ENCODE data around the gene BRINP2.

BRINP2 gene

GRCh38 chr1:177282976-177283375 is 112.2 kb downstream of the BRINP2 start:
- H4K8ac ChIP-seq (ENCODE audit: low read depth, low read length) = no peak overlapping the region
- H4K5ac ChIP-seq (ENCODE audit: low read length) = no peak overlapping the region
- no peak overlapping the region for H3K4ac ChIP-seq (ENCODE audit: low read depth, low read length)
- H3K56ac ChIP-seq (ENCODE audit: low read length) = no peak overlapping the region
- no peak overlapping the region for H3K27ac ChIP-seq (ENCODE audit: low read depth, low read length)
- H3K27me3 ChIP-seq (ENCODE audit: insufficient read depth, low read length, poor library complexity) = no peaks in the 10 kb centered on the region
- no peaks in the 10 kb centered on the region for H3K4me1 ChIP-seq (ENCODE audit: control insufficient read depth, low read depth, low read length)
- H3K4me3 ChIP-seq (ENCODE audit: low read length) = no peak overlapping the region
- no peak overlapping the region for H3K4me2 ChIP-seq (ENCODE audit: low read length)
- no peak overlapping the region for H2BK15ac ChIP-seq (replicated peaks; ENCODE audit: low read depth)
- no peaks in the 10 kb centered on the region for H3K79me1 ChIP-seq (ENCODE audit: low read length)
- no peak overlapping the region for H3K23ac ChIP-seq (ENCODE audit: low read length)
- DNase-seq = no peak
- H2BK5ac ChIP-seq (ENCODE audit: low read length) = no peak overlapping the region
- no CpG with 5 or more reads among the region's 1 CpG for WGBS (ENCODE audit: extremely low coverage, insufficient coverage, low lambda C conversion rate)
- no peaks in the 10 kb centered on the region for H3K36me3 ChIP-seq (ENCODE audit: control insufficient read depth, insufficient read depth, low read length)
- no peak overlapping the region for H2BK120ac ChIP-seq (ENCODE audit: low read depth, low read length)
- H3K79me2 ChIP-seq (ENCODE audit: control insufficient read depth, insufficient read depth, low read length) = no peaks in the 10 kb centered on the region
- no peak overlapping the region for H3K9ac ChIP-seq (ENCODE audit: low read length)
- H2AK5ac ChIP-seq (ENCODE audit: low read length) = no peak overlapping the region
- no peak overlapping the region for H3K18ac ChIP-seq (ENCODE audit: low read length)

GRCh38 chr1:177283380-177283779 is 112.6 kb downstream of the BRINP2 start:
- H4K8ac ChIP-seq (ENCODE audit: low read depth, low read length) = no peak overlapping the region
- WGBS (ENCODE audit: extremely low coverage, insufficient coverage, low lambda C conversion rate) = no CpG with 5 or more reads among the region's 2 CpGs
- H3K4ac ChIP-seq (ENCODE audit: low read depth, low read length) = no peak overlapping the region
- H2BK120ac ChIP-seq (ENCODE audit: low read depth, low read length) = no peak overlapping the region
- H2BK15ac ChIP-seq (replicated peaks; ENCODE audit: low read depth) = no peak overlapping the region
- H3K9ac ChIP-seq (ENCODE audit: low read length) = no peak overlapping the region
- no peak overlapping the region for H3K18ac ChIP-seq (ENCODE audit: low read length)
- no peak overlapping the region for H2AK5ac ChIP-seq (ENCODE audit: low read length)
- DNase-seq = no peak
- no peaks in the 10 kb centered on the region for H3K79me2 ChIP-seq (ENCODE audit: control insufficient read depth, insufficient read depth, low read length)
- no peak overlapping the region for H3K4me2 ChIP-seq (ENCODE audit: low read length)
- H4K5ac ChIP-seq (ENCODE audit: low read length) = no peak overlapping the region
- H2BK5ac ChIP-seq (ENCODE audit: low read length) = no peak overlapping the region
- no peaks in the 10 kb centered on the region for H3K27me3 ChIP-seq (ENCODE audit: insufficient read depth, low read length, poor library complexity)
- H3K27ac ChIP-seq (ENCODE audit: low read depth, low read length) = no peak overlapping the region
- no peak overlapping the region for H3K4me3 ChIP-seq (ENCODE audit: low read length)
- H3K79me1 ChIP-seq (ENCODE audit: low read length) = no peaks in the 10 kb centered on the region
- no peak overlapping the region for H3K56ac ChIP-seq (ENCODE audit: low read length)
- no peaks in the 10 kb centered on the region for H3K36me3 ChIP-seq (ENCODE audit: control insufficient read depth, insufficient read depth, low read length)
- no peak overlapping the region for H3K23ac ChIP-seq (ENCODE audit: low read length)
- no peaks in the 10 kb centered on the region for H3K4me1 ChIP-seq (ENCODE audit: control insufficient read depth, low read depth, low read length)

- Histone ChIP-seq H2AK5ac (ENCODE audit: low read length) (no peak overlapping the region), H2BK5ac (ENCODE audit: low read length) (no peak overlapping the region), H4K5ac (ENCODE audit: low read length) (no peak overlapping the region), H3K4me3 (ENCODE audit: low read length) (no peak overlapping the region), H3K79me2 (ENCODE audit: control insufficient read depth, insufficient read depth, low read length) (no peaks in the 10 kb centered on the region), H3K56ac (ENCODE audit: low read length) (no peak overlapping the region), H3K9ac (ENCODE audit: low read length) (no peak overlapping the region), H2BK15ac (replicated peaks; ENCODE audit: low read depth) (no peak overlapping the region), H3K4me2 (ENCODE audit: low read length) (no peak overlapping the region), H3K23ac (ENCODE audit: low read length) (no peak overlapping the region), H3K4ac (ENCODE audit: low read depth, low read length) (no peak overlapping the region), H3K27me3 (ENCODE audit: insufficient read depth, low read length, poor library complexity) (no peaks in the 10 kb centered on the region), H3K18ac (ENCODE audit: low read length) (no peak overlapping the region), H4K8ac (ENCODE audit: low read depth, low read length) (no peak overlapping the region), H3K27ac (ENCODE audit: low read depth, low read length) (no peak overlapping the region), H3K4me1 (ENCODE audit: control insufficient read depth, low read depth, low read length) (no peaks in the 10 kb centered on the region), H2BK120ac (ENCODE audit: low read depth, low read length) (no peak overlapping the region), H3K79me1 (ENCODE audit: low read length) (no peaks in the 10 kb centered on the region), H3K36me3 (ENCODE audit: control insufficient read depth, insufficient read depth, low read length) (no peaks in the 10 kb centered on the region)
- no peak for DNase-seq
- WGBS (ENCODE audit: extremely low coverage, insufficient coverage, low lambda C conversion rate) = no CpG with 5 or more reads among the region's 3 CpGs
These were observed 115.6 kb downstream of the BRINP2 start for GRCh38 chr1:177286396-177286795.

GRCh38 chr1:177287270-177287669 is 116.5 kb downstream of the BRINP2 start:
- Histone ChIP-seq H3K23ac (ENCODE audit: low read length) (no peak overlapping the region), H2AK5ac (ENCODE audit: low read length) (no peak overlapping the region), H2BK5ac (ENCODE audit: low read length) (no peak overlapping the region), H4K5ac (ENCODE audit: low read length) (no peak overlapping the region), H3K4me1 (ENCODE audit: control insufficient read depth, low read depth, low read length) (no peaks in the 10 kb centered on the region), H3K4me2 (ENCODE audit: low read length) (no peak overlapping the region), H3K36me3 (ENCODE audit: control insufficient read depth, insufficient read depth, low read length) (no peaks in the 10 kb centered on the region), H3K27ac (ENCODE audit: low read depth, low read length) (no peak overlapping the region), H3K4me3 (ENCODE audit: low read length) (no peak overlapping the region), H3K4ac (ENCODE audit: low read depth, low read length) (no peak overlapping the region), H3K18ac (ENCODE audit: low read length) (no peak overlapping the region), H3K9ac (ENCODE audit: low read length) (no peak overlapping the region), H3K27me3 (ENCODE audit: insufficient read depth, low read length, poor library complexity) (no peaks in the 10 kb centered on the region), H2BK15ac (replicated peaks; ENCODE audit: low read depth) (no peak overlapping the region), H4K8ac (ENCODE audit: low read depth, low read length) (no peak overlapping the region), H2BK120ac (ENCODE audit: low read depth, low read length) (no peak overlapping the region), H3K79me2 (ENCODE audit: control insufficient read depth, insufficient read depth, low read length) (no peaks in the 10 kb centered on the region), H3K56ac (ENCODE audit: low read length) (no peak overlapping the region), H3K79me1 (ENCODE audit: low read length) (no peaks in the 10 kb centered on the region)
- no peak for DNase-seq

GRCh38 chr1:177287994-177288393 is 117.2 kb downstream of the BRINP2 start:
- H3K4ac ChIP-seq (ENCODE audit: low read depth, low read length) = no peak overlapping the region
- no peak overlapping the region for H2BK120ac ChIP-seq (ENCODE audit: low read depth, low read length)
- H3K56ac ChIP-seq (ENCODE audit: low read length) = no peak overlapping the region
- DNase-seq = peak; percentile 11
- no CpG with 5 or more reads among the region's 2 CpGs for WGBS (ENCODE audit: extremely low coverage, insufficient coverage, low lambda C conversion rate)
- no peak overlapping the region for H3K27ac ChIP-seq (ENCODE audit: low read depth, low read length)
- H3K9ac ChIP-seq (ENCODE audit: low read length) = no peak overlapping the region
- no peaks in the 10 kb centered on the region for H3K79me2 ChIP-seq (ENCODE audit: control insufficient read depth, insufficient read depth, low read length)
- no peaks in the 10 kb centered on the region for H3K79me1 ChIP-seq (ENCODE audit: low read length)
- H3K4me2 ChIP-seq (ENCODE audit: low read length) = no peak overlapping the region
- H3K4me1 ChIP-seq (ENCODE audit: control insufficient read depth, low read depth, low read length) = no peaks in the 10 kb centered on the region
- no peak overlapping the region for H3K18ac ChIP-seq (ENCODE audit: low read length)
- H2BK15ac ChIP-seq (replicated peaks; ENCODE audit: low read depth) = no peak overlapping the region
- H4K5ac ChIP-seq (ENCODE audit: low read length) = no peak overlapping the region
- no peak overlapping the region for H3K4me3 ChIP-seq (ENCODE audit: low read length)
- H2AK5ac ChIP-seq (ENCODE audit: low read length) = no peak overlapping the region
- no peak overlapping the region for H2BK5ac ChIP-seq (ENCODE audit: low read length)
- no peak overlapping the region for H3K23ac ChIP-seq (ENCODE audit: low read length)
- H3K27me3 ChIP-seq (ENCODE audit: insufficient read depth, low read length, poor library complexity) = no peaks in the 10 kb centered on the region
- no peaks in the 10 kb centered on the region for H3K36me3 ChIP-seq (ENCODE audit: control insufficient read depth, insufficient read depth, low read length)
- no peak overlapping the region for H4K8ac ChIP-seq (ENCODE audit: low read depth, low read length)

- DNase-seq = no peak
- H4K5ac ChIP-seq (ENCODE audit: low read length) = no peak overlapping the region
- no peak overlapping the region for H4K8ac ChIP-seq (ENCODE audit: low read depth, low read length)
- no CpG with 5 or more reads among the region's 2 CpGs for WGBS (ENCODE audit: extremely low coverage, insufficient coverage, low lambda C conversion rate)
- no peak overlapping the region for H2BK120ac ChIP-seq (ENCODE audit: low read depth, low read length)
- H3K4me1 ChIP-seq (ENCODE audit: control insufficient read depth, low read depth, low read length) = no peaks in the 10 kb centered on the region
- no peak overlapping the region for H3K4me2 ChIP-seq (ENCODE audit: low read length)
- H2AK5ac ChIP-seq (ENCODE audit: low read length) = no peak overlapping the region
- no peak overlapping the region for H3K18ac ChIP-seq (ENCODE audit: low read length)
- H2BK15ac ChIP-seq (replicated peaks; ENCODE audit: low read depth) = no peak overlapping the region
- H3K27me3 ChIP-seq (ENCODE audit: insufficient read depth, low read length, poor library complexity) = no peaks in the 10 kb centered on the region
- no peak overlapping the region for H3K23ac ChIP-seq (ENCODE audit: low read length)
- no peak overlapping the region for H3K56ac ChIP-seq (ENCODE audit: low read length)
- no peak overlapping the region for H3K27ac ChIP-seq (ENCODE audit: low read depth, low read length)
- no peak overlapping the region for H2BK5ac ChIP-seq (ENCODE audit: low read length)
- H3K36me3 ChIP-seq (ENCODE audit: control insufficient read depth, insufficient read depth, low read length) = no peaks in the 10 kb centered on the region
- H3K79me1 ChIP-seq (ENCODE audit: low read length) = no peaks in the 10 kb centered on the region
- H3K79me2 ChIP-seq (ENCODE audit: control insufficient read depth, insufficient read depth, low read length) = no peaks in the 10 kb centered on the region
- no peak overlapping the region for H3K4me3 ChIP-seq (ENCODE audit: low read length)
- H3K4ac ChIP-seq (ENCODE audit: low read depth, low read length) = no peak overlapping the region
- no peak overlapping the region for H3K9ac ChIP-seq (ENCODE audit: low read length)
These were observed 118.8 kb downstream of the BRINP2 start for GRCh38 chr1:177289532-177289931.
